ENCODE results near the gene NUMBL.
A peak's percentile ranks its signal among the peaks of the same experiment; 100 is the strongest.

NUMBL gene

DNA sequence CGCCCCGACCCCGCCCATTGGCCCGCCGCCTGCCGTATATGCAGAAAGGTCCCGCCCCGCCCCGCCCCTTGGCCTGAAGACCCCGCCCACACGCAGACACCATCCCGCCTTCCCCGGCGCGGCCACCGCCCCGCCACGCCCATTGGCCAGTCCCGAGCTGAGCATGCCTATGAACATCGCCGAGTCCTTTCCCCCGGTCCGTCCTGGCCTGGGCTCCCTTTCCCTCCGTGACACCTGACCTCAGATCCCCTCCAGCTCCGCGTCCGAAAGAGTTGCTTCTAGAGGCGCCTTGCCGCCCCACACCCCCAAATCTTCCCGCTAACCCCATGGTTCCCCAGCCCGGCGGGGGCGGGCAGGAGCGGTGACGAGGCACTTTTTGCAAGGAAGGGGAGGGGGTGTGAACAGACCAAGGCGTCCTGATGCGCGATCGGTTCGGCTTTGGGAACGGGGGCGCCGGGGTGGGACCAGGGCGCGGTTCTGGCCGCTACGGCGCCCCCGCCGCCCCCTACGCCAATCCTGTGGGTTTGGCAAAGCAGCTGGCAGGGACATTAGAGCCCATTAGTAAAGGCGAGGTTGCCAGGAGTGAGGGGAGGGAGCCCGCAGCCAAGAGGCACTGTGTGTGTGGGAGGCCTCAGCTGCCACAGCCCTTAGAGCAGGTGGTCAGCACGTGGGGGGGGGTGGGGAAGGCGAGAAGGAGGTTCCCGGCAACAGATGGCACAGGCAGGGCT, 406 bp upstream of the NUMBL start:
- peak; percentile 92 for DNase-seq (ENCODE audit: low spot score)

DNA sequence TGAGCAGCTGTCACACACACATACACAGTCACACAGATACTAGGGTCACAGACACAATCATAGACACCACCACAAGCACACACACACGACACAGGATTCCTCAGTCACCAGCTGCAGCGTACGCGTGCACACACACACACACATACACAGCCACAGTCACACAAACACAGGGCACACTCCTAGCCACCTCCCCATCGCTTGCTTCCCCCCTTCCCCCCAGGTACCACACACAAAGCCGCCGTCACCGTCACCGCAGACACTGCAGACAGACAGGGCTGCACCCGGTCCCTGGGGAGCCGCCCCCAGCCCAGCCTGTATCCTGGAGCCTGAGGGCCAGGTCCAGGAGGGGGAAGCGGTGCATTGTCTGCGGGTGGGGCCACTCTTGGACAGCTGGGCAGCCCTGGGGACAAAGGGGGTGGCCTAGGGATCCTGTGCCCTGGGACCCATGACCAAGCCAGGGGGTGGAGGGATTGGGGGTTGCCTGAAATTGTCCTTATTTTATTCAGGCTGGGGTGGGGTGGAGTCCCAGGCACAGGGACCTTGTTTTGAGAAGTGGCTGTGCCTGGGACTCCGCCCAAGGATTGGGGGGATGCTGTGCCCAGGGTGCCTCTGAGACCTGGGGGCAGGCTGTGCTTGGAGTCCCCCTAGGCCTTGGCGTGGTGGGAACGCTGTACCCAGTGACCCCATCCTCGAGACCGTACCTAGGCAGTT, 957 bp downstream of the NUMBL start:
- DNase-seq (ENCODE audit: low spot score) = no peak

DNA sequence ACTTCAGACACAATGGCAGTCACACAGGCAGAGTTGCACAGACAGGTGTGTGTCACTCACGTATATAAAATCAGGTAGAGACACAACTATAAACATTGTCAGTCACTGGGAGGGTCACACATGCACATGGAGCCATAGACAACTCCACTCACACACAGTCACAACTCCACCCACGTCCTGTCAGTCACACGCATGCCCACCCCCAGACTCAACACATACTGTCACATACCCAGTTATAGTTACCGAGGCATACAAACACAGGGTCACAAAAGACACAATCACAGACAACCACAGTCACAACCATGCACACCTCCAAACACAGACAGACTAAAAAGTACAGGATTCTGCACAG, 1.5 kb downstream of the NUMBL start:
- no peak for DNase-seq (ENCODE audit: low spot score)

DNA sequence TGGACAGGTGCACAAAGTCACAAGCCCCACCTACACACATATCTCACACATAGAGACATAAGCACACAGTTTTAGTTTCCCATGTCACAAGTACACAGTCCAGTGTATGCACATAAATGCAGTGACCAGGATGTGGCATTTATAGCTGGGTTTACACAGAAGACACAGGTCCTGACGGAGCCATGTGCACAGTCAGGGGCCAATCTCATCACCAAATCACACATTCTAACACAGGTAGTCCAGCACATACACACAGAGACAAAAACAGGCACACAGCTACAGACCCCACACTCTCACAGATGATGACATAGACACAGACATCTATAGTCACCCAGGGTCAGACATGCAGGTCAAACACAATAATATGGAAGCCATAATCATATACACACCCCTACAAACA, 2.1 kb downstream of the NUMBL start:
- DNase-seq (ENCODE audit: low spot score) = no peak

DNA sequence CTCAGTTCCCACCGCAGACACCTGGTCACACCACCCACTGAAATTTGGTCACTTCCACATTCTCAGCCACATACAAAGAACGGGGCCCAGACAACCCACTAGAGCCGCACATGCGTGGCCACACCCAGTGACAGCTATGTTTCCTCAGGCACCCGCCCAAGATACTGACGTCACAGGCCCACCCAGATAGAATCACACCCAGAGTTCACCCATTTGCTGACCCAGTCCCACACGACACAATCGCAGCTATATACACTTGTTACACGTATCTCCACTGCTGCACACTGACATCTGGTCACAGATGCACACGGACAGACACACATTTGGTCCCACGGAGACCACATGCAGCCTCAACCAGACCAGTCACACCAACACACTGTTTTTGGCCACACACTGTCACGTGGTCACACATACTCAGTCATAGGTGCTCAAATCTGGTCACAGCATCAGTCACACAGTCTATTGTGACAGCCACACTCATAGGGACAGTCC, 2.9 kb downstream of the NUMBL start:
- no peak for DNase-seq (ENCODE audit: low spot score)

DNA sequence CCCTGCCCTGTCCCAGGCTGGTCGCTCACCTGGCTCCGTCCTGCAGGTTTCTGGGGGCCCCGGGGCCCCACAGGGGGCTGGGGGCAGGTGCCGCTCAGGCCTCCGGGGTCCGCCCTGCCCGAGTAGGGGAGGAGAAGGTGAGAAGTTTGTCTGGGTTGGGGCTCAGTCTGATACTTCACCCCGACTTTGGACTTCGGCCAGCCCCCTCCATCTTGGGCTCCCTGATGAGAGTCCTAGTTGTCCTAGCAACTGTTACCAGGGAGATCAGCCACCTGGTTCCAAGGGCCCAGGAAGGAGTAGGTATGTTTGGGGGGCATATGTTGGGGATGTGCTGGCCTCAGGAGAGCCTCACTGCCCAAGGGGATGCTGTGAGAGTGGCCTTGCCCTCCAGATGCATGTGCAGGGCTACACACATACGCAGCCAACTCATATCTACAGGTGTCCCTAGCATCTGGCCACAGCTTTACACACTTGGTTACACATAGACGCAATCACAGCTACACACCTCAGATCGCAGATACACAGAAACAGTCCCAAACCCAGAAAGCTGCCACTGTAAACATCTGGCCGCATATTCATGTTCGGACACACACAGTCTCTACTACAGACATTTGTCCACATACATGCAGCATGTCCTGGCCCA, 3.4 kb downstream of the NUMBL start:
- DNase-seq (ENCODE audit: low spot score) = no peak

DNA sequence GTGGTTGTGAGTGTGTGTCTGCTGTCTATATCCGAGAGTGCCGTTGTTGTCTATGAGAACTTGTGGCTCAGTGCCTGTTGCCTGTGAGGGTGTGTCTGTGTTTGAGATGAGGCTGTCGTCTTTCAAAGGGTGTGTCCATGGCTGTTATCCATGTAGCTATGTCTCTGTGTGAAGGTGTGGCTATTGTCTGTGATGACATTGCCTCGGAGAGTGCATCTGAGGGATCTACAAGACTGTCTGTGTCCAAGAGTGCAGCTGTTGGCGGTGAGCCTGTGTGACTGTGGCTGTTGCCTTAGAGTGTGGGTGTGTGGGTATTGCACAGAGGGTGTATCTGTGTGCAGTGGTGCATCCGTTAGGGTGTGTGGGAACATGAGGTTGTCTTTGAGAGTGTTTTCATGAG, 4.9 kb downstream of the NUMBL start:
- DNase-seq (ENCODE audit: low spot score) = no peak

DNA sequence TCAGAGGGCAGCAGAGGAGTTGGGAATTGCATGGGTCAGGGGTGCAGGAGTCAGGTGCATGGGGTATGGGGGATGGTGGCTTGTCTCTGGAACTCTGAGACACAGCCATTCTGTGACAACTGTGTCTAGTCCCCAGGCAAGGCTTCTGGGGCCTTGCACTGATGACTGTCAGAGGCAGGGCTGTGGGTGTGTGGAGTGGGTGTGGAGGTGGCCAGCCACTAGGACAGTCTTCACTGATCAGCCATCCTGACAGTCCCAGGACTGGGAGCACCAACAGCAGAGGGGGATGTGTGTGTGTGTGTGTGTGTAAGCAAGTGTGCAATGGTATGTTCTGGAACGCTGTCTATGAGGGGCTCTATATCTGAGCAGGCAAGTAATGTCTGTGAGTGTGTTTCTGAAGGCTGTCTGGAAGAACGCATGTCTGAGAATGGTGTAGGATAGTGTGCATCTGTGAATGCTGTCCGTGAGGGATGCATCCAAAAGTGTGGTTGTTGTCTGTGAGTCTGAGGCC, 5.4 kb downstream of the NUMBL start:
- no peak for DNase-seq (ENCODE audit: low spot score)

DNA sequence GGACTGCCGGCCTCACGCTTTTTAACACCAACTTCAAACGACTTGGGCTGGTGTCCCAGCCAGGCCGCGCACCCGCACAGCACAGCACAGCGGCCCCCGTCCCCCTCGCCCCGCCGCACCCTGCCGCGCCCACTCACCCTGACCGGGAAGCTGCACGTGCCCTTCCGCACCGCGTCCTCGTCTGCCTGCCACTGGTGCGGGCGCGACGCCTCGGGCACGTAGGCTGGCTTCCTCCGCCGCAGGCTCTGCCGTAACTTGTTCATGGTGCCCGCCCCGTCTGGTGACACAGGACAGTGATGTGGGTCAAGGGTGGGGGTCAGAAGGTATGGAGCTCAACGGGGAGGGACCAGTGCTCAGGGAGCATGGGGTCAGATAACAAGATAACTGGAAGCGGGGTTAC, 6.2 kb downstream of the NUMBL start:
- no peak for DNase-seq (ENCODE audit: low spot score)

DNA sequence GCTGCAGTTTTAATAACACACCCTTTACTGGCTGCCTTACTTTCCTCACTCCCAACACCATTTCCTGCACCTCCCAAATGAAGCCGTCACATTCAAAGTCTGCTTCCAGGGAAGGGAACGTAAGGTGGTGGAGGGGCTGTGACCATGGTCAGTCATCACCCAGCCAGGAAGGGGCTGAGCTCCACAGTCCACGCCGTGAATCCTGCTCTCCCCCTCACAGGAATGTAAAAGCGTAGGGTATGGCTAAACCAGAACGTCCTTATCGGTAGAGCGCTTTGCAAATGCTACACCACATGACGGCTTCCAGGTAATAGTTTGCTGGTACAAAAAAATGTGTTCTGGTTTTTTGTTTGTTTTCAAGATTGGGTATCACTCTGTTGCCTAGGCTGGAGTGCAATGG, 7.0 kb downstream of the NUMBL start:
- no peak for DNase-seq (ENCODE audit: low spot score)

DNA sequence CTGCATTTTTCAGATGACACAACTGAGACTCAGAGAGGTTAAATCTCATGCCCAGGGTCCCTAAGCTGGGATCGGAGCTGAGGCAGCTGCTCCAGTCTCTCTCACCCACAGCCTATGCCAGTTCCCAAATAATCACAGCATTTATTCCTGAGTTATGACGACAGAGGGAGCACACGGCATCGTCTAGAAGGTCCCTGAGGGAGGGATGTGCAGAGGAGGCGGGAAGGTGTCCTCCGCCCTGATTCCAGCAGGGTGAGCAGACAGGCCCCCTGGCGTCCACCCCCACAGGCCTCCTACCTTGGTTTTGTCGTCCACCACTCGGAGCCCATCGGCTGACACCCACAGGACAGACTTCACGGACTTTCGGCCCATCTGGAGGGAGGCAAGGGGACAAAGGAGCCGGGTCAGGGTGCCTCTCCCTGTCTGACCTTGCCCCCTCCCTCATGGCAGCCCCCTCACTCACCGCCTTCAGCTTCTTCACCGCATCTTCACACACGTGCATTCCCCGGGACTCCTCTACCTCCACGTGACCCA, 8.0 kb downstream of the NUMBL start:
- DNase-seq (ENCODE audit: low spot score) = no peak

DNA sequence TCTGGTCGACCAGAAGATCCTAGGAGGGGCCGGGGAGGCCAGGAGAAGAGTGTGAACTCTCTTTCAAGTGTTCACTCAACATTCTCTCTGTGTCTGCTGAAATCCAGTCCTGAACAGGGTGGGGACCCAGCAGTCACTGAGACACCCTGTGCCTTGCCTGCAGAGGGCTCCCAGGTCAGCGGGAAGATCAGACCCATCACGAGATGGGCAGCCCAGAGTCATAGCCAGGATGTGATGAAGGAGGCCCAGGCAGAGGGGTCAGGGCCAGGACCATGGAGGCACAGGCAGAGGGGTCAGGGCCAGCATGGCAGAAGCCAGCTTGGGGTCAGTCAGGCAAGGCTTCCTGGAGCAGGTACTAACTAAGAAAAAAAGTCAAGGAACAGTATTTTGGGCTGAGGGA, 9.4 kb downstream of the NUMBL start:
- no peak for DNase-seq (ENCODE audit: low spot score)

DNA sequence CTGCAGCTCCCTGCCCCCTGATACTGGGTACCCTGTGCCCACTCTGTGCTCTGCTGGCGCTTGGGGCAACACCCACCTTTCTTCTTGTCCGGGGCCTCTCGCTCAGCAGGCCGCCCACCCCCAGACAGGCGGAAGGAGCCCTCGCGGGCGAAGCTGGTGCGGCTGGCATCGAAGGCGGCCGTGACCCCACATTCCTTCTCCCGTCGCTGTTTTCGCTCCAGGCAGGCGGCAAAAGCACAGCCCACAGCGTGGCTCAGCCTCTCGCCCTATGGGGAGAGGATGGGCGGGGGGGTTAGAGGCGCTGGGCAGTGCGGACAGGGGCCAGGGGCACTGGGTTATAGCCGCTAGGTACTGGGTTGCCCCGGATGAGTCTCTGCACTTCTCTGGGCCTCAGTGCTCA, 13.3 kb downstream of the NUMBL start:
- DNase-seq (ENCODE audit: low spot score) = no peak

DNA sequence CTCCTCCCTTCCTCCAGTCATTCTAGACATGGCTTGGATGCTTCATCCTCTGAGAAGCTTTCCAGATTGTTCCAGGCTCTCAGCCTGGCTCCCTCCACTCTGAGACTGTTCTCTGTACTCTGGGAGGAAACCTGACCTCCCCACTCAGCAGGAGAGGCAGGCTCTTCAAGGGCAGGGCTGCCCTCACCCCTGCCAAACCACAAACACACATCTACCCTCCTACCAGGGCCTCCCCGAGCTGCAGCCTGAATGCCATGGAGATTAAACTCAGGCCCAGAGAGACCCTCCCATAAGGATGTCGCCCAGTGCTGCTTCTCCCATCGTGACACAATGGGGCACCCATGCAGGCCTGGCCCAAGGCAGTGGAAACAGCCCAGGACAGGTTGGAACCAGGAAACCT, 16.2 kb downstream of the NUMBL start:
- no peak for DNase-seq (ENCODE audit: low spot score)

DNA sequence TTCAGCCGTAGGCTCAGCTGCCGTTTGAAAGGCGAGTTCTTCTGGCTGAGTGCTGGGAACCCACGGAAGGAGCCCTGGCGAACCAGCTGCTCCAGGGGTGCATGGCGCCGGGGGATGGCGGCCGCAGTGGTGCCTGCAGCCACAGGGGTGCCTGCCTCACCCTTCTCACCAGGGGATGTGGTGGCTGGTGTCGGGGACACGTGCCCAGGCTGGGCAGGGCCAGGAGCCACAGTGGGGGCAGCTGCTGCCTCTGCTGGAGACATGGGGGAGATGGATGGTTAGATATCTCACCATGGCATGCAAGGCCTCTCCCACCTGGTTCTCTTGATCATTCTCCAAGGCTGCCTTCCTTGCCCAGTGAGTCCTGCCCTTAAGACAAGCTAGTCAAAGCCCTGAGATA, 17.1 kb downstream of the NUMBL start:
- DNase-seq (ENCODE audit: low spot score) = no peak

DNA sequence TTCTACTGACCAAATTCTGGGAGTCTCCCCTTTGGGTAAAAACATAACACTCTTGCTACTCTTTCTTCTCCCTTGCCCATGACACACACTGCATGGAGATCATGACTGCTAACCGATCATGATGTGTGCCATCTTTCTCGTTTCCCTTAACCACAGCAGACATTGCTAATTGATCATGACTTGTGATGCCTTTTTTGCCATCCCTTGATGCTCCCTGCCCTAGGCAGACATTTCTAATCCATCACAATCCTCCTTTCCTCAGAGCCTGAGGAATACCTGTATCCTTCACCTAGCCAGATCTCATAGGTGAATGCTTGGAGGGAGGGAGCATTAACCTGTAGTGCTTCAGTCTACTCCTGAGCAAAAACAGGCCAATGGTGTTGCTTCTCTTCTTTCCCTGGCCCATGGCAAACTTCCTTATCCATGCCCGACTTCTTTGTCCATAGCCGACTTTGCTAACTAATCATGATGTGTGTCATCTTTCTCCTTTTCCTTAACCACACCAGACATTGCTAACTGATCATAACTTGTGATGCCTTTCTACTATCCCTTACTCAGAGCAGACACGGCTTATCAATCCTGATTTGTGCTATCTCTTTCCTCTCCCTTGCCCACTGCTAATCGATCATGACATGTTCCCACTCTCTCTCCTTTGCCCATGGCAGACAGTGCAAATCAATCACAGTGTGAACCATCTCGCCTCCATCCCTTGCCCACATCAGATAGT, 17.7 kb downstream of the NUMBL start:
- DNase-seq (ENCODE audit: low spot score) = no peak

DNA sequence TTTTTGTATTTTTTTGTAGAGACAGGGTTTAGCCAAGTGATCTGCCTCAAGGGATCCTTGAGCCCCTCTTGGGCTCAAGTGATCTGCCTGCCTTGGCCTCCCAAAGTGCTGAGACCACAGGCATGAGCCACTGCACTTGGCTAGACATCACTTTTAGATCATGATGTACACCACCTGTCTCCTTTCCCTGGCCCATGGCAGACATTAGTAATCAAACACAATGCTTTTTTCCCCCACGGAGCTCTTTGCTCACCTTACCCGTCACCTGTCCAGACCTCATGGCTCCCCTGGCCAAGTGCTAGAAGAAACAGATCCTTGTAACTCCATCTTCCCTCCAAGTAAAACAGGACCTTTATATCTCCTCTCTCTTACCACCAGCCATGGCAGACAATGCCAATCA, 18.4 kb downstream of the NUMBL start:
- no peak for DNase-seq (ENCODE audit: low spot score)

DNA sequence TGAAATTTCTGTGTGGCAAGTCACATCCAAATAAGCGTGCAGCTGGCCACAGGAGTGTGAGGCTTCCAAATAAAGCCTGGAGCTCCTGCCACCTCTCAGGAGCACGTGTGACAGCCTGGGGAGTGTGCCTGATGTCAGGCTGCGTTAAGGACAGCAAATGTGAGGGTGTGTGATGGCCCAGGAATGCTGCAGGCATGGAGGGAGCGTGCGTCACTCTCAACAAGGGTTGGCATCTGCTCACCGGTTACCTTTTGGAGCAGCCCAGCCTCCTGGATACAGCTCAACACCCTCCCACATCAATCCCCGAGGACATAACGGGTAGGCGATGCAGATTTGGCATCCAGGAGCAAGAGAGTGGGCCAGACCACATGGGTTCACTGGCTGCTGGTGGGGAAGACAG, 19.0 kb downstream of the NUMBL start:
- peak; percentile 80 for DNase-seq (ENCODE audit: low spot score)

DNA sequence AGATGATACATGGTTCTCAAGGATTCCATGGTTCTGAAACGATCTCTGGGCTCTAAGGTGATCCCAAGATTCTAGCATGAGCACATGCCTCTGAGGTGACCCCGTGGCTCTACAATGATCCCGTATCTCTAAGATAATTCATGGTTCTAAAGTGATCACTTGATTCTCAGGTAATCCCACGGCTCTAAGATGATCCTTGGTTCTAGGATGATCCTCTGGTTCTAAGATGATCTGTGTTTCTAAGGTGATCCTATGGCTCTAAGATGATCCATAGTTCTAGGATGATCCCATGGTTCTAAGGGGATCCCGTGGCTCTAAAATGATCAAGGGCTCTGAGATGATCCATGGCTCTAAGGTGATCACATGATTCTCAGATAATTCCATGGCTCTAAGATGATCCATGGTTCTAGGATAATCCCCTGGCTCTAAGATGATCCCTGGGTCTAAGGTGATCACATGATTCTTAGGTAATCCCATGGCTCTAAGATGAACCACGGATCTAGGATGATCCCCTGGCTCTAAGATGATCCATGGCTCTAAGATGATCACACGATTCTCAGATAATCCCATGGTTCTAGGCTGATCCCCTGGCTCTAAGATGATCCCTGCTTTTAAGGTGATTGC, 21.3 kb downstream of the NUMBL start:
- no peak for DNase-seq (ENCODE audit: low spot score)

DNA sequence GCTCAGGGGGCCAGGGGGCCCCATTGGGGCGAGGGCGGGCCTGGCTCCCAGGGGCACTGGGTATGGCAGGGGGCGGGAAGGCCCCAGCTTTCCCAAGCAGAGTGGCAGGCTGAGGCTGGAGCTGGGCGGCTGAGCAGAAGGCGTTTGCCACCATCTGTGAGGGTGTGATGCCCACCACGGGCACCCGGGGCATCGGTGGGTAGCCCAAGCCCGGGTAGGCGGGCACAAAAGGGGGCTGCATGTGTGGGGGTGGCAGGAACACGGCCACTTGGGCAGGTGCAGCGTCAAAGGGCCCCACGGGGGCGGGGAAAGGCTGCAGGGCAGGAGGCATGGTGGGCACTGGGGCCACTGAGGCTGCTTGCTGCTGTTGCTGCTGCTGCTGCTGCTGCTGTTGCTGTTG, 22.8 kb downstream of the NUMBL start:
- DNase-seq (ENCODE audit: low spot score) = no peak

DNA sequence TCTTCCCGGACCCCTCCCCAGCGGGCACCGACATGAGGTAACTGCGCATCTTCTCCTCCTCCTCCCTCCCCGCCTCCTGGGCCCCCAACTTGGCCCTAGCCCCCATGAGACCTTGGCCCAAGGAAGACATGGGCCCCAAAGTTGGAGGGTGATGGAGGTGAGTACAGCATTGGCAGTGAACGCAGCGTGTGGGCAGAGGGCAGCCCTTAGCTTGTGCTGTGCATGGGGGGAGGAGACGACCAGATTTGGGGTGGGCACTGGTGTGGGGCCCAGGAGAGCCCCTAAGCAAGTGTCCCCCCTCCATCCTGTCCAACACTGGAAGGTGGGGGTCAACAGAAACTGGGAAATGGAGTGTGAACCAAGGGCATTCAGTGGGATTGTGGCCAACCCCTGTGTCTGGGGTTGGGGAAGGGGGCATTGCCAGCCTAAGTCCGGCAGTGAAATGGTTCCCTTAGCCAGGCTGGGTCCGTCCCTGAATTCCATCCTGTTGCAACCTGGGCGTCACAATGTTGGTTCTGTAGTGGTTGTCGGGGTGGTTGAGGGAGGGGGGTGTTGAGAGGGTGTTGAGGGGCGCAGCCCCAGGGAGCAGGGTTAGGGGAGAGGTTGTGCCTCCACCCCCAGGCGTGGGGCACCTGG, 23.5 kb downstream of the NUMBL start:
- DNase-seq (ENCODE audit: low spot score) = no peak

Data from cerebellar cortex (tissue), 1 donor.